ENCODE results near the gene NEK11.

The NEK11 gene

DNA sequence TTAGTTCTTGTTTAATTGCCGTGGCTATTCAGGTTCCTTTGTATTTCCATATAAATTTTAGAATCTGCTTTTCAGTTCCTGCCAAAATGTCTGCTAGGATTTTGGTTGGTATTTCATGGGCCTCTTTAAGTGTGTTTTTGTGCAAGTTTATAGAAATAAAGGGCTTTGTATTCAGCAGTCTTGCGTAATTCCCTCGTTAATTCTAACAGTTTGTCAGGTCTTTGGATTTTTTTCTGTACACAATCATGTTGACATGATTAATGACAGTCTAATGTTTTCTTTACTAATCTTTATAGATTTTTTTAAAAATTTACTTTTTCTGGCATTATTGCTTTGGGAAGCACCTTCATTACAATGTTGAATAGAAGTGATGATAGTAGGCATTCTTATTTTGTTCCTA is 120.9 kb downstream of the NEK11 start:
- no peak for DNase-seq

DNA sequence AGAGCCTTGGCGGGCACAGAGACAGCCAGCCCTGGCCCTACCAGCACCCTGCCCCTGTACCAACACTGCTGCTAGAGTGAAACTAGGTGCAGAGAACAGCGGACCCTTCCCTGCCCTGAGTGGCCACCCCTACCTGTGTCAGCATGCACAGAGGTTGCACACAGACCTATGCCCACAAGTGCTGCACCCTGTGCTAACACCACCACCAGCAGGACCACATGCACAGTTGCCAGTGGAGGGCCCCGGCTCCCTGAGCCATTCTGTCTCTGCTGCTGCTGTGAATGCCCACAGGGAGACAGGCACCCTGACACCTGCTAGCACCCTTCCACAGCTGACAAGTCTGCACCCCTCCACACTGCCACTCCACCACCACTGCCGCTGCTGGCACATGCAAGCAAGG is 131.8 kb downstream of the NEK11 start:
- no peak for DNase-seq

DNA sequence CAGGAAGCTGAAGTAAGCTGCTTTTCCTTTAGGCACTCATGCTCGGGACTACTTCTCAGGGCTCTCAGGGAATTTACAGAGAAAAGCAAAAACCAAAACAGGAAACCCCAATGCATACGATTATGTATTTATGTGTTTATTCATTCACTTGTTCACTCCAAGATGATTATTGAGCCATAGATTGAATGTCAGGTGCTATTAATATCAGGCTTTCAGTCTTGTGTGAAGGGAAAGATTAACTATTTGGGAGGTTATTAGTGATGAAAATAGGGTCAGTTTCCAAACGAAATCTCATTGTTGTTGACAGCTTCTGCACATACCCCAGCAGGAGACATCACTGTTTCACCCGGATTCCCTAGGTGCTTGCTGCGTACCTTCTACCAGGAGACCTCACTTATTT is 135.8 kb downstream of the NEK11 start:
- DNase-seq: no peak

DNA sequence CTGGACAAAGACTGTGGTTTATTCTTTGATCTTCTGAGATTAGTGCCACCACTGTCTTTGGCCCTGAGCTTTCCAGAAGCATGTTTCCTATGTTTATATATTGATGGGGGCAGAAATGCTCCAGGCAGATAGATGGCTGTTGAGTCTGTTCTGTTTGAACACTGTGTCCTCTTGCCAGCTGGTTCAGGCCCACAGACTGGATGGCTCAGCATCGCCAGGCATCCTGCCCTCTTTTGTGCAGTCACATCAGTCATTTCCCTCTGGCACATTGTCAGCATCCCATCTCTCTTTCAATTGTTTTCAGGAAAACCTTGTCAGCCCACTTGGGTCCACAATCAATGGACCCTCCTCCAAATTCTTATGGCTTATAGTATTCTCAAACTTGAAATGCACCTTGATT is 141.2 kb downstream of the NEK11 start:
- DNase-seq: no peak

GRCh38 chr3:131169331-131169730 is 142.7 kb downstream of the NEK11 start:
- DNase-seq: no peak

GRCh38 chr3:131172502-131173200 is 146.0 kb downstream of the NEK11 start:
- no peak for DNase-seq

GRCh38 chr3:131174752-131175151 is 148.1 kb downstream of the NEK11 start:
- DNase-seq: no peak

- DNase-seq: no peak
Observed at GRCh38 chr3:131178710-131179375, 152.2 kb downstream of the NEK11 start.

DNA sequence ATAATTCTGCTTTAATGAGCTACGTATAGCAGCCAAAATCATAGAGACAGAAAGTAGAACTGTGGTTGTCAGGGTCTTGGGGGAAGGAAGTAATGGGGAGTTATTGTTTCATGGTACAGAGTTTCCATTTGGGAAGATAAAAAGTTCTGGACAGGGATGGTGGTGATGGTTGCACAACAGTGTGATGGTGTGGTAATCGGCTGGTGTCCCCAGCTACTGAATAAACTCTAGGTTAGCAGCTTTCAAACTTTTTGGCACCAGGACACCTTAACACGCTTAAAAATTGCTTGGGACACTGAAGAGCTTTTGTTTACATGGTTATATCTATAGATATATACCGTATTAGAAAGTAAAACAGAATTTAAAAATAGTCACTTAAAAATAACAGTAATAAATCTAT is 166.0 kb downstream of the NEK11 start:
- DNase-seq: no peak

DNA sequence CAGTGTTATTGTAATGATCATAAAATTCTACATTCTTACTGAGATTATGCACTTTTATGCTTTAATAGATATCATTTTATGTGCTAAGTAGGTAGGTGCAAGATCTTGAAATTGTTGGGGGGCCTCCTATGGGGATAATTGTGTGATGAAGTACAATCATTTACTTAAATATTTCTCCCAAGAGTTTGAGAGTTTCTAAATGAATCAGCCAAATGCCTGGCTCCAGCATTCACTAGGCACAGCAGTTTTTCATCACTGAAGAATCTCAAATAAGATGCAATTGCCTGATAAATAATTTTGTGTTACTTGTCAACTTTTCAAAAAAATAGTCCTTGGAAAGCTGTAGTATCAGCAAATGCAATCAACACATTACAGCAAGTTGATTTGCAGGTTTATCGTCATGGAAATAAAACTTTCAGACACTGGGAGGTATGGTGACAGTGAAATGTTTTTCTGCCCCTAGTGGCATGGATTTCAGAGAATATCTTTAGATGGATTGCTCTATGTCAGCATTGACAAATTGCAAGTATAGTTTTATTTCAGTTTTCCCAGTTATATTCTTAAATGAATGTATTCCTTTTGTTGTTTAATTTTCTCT is 167.1 kb downstream of the NEK11 start:
- DNase-seq: no peak

GRCh38 chr3:131194816-131195215 is 168.1 kb downstream of the NEK11 start:
- no peak for DNase-seq

GRCh38 chr3:131200636-131201199 is 174.0 kb downstream of the NEK11 start:
- DNase-seq: no peak

DNA sequence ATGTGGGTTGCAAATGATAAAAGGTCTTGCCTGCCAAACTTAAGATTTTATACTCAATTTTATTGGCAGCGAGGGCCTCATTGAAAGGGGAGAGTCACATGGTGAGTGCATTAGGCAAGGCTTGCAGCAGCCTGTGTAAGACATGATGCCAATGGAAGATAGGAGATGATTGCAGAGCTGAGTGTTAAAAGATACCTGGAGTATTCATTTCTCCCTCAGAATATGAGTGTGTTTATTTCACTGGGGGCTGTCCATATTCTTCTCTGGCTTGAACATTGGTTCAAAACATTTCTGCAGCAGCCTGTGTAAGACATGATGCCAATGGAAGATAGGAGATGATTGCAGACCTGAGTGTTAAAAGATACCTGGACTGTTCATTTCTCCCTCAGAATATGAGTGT is 189.7 kb downstream of the NEK11 start:
- DNase-seq: no peak

DNA sequence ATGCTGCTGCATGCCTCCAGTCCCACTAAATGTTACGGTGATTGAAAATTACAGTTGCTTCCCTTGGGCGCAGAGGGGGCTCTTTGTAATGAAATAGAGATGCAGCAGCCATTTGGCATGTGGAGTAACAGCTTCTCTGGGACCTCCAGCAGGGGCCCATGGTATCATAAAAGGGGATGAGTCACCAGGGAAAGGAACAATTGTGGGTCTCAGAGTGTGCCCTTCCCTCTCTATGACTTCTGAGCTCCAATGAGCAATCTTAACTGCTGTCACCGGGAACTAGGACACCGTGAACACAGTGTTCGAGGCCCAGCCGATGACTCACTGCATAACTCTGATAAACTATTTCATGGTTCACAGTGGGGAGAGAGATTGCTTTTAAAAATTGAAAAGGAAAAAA is 190.1 kb downstream of the NEK11 start:
- DNase-seq: no peak

DNA sequence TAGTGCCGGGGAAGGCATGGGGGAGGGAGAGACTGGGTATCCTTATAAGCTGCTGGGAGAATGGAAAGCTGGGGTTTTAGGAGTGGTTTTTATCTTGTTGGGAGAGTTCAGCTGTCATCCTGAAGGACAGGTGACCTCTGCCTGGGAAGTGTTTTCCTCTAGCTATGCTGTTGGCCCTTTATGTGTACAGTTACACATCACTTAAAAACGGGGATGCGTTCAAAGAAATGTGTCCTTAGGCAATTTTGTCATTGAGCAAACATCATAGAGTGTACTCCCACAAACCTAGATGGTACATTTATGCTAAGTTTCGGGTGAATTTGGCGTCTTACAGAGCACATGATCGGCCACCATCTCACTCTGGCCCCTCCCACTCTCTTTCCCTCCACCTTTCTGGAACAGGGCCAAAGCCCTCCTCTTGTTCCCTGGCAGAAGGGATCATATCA is 190.6 kb downstream of the NEK11 start:
- no peak for DNase-seq

DNA sequence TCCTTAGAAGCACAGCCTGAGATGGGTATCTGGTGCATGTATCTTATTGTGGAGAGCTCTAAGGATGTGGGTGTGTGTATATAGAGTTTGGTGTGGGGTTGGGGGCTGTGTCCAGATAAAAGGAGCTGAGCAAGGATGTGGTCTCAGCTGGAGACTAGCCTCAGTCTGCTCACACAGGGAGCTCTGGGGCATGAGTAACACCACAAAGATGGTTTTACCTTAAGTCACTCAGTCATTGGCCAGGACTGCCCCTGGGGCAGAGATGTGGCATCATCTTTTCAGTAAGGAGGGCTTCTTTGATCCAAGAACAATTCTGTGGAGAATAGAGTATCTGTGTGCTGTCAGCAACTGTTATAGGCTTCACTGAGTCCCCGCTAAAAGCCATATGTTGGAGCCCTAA is 191.5 kb downstream of the NEK11 start:
- no peak for DNase-seq

DNA sequence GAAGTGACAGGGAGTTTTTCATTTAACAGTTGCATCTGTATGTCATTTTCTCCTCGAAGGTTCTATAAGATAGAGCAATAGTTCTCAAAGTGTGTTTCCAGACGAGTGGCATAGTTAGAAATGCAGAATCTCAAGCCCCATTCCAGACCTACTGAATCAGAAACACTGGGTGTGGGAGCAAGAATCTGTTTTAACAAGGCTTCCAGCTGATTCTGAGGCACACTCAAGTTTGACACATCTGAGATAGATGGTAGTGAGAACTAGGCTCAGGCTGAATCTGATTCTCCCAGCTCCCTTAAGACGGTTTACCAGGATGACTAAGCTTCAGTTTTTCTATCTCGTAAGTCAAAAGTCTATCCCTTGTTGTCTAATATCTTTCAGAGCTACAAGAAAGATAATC is 195.1 kb downstream of the NEK11 start:
- DNase-seq: no peak

DNA sequence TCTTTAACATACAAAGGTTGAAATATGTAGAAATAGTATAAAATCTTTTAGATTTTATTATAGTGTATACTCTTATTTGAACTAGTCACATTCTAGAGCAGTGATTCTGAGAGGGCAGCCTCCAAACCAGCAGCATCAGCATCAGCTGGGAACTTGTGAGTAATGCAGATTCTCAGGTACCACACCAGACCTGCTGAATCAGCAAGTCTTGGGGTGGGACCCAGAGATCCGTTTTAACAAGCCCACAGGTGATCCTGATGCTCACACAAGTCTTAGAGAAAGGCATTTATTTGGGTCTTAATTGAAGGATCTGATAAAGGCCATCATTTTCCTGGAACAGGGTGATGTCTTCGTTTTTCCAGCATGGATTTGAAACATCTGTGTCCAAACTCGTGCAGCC is 195.9 kb downstream of the NEK11 start:
- no peak for DNase-seq

DNA sequence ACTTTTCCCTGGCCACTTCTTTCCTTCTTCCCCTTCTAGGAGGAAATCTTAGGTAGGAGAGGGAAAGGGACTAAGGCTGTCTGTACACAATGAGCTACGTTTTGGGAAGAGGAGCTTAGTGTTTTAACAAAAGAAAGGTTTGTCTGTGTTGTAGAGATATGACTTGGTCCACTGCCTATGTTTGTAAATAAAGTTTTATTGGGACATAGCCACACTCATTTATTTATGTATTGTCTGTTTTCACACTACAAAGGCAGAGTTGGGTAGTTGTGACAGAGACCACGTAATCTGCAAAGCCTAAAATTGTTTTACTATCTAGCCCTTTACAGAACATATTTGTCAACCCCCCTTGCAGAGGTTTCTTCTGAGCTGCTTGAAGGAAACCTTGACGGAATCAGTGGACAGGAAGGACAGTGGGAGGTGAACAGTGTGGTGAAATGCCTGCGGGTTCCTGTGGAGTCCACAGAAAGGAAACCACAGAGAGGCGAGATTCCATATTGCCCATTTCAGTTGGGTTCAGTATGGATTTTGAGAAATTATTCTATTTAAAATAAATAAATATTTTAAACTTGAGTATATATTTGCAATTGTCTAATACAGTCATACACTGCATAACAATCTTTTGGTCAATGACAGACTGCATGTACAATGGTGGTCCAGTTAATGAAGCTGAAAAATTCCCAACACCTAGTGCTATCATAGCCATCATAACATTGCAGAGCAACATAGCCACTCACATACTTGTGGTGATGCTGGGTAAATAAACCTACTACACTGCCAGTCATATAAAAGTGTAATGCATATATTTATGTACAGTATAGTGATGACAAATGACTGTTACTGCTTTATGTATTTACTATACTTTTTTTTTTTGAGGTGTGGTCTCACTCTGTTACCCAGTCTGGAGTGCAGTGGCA is 197.0 kb downstream of the NEK11 start:
- DNase-seq: no peak

DNA sequence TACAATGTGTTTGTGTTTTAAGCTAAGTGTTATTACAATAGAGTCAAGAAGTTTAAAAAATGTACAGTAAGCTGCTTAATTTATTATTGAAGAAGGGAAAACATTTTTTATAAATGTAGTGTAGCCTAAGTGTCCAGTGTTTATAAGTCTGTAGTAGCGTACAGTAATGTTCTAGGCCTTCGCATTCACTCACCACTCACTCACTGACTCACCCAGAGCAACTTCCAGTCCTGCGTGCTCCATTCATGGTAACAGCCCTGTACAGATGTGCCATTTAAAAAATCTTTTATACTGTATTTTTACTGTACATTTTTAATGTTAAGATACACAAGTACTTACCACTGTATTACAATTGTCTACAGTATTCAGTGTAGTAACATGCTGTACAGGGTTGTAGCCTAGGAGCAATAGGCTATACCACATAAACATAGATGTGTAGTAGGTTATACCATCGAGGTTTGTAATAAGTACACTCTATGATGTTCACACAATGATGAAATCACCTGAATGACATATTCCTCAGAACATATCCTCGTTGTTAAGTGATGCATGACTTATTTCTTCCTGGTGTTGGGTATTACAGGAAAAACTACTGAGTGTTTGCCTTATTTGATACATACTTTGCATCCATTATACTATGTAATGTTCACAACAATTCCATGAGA is 198.3 kb downstream of the NEK11 start:
- DNase-seq: no peak

DNA sequence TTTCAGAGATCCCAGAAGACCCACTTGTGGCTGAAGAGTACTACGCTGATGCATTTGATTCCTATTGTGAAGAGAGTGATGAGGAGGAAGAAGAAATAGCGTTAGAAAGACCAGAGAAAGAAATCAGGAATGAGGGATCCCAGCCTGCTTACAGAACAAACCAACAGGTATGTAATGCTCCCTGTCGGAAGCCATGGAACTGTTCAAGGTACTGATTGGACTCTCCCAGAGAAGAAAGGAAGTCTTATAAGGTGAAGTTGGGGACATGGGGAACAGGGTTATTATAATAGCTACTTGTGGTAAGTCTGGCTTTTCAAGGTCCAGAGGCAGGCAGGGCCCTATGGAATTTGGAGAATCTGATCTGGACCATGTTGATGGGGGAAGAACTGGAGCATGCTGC is 201.8 kb downstream of the NEK11 start:
- DNase-seq: no peak

- no peak for DNase-seq
Observed at GRCh38 chr3:131231710-131232389, 205.2 kb downstream of the NEK11 start.

Data from activated effector memory CD4-positive, alpha-beta T cell treated with Interleukin-2 at 50 U/mL for 16 hours (primary cell).